Hepatocyte (in vitro differentiated cells): Measurements from ENCODE around the gene STXBP1. TPM values are rescaled to one million over a fixed set of nuclear protein-coding genes. Genes with fewer than 3 reads are reported as not detected.

Source experiments
- DNase-seq: peaks from one replicate; pipeline ENCODE4 v3.0.0-alpha.2; 2016; ENCODE audit warnings: low spot score
- H2AFZ ChIP-seq: fragments of 200-600 bp; sonication (generic); 2 replicates; pipeline ENCODE4 v1.6.0; 2016; ENCODE audit warnings: antibody characterized with exemption, mild to moderate bottlenecking
- H3K27ac ChIP-seq: fragments of 200-600 bp; sonication (generic); 2 replicates; pipeline ENCODE4 v1.5.1; 2016; ENCODE audit warnings: mild to moderate bottlenecking
- H3K27me3 ChIP-seq: fragments of 200-600 bp; sonication (generic); 2 replicates; pipeline ENCODE4 v1.6.1; 2016
- H3K36me3 ChIP-seq: fragments of 200-600 bp; sonication (generic); replicated peaks from 2 replicates; pipeline ENCODE4 v1.5.1; 2016; ENCODE audit warnings: low read depth; ENCODE audit not compliant: insufficient read depth
- H3K4me1 ChIP-seq: fragments of 200-600 bp; sonication (generic); 2 replicates; pipeline ENCODE4 v1.5.1; 2016; ENCODE audit warnings: mild to moderate bottlenecking, moderate library complexity; ENCODE audit not compliant: insufficient read depth
- H3K4me2 ChIP-seq: fragments of 200-600 bp; sonication (generic); 2 replicates; pipeline ENCODE4 v1.6.0; 2016
- H3K4me3 ChIP-seq: fragments of 200-600 bp; sonication (generic); 2 replicates; pipeline ENCODE4 v1.5.1; 2016; ENCODE audit warnings: mild to moderate bottlenecking
- H3K79me2 ChIP-seq: fragments of 200-600 bp; sonication (generic); 2 replicates; pipeline ENCODE4 v1.6.0; 2017; ENCODE audit warnings: mild to moderate bottlenecking
- H3K9me2 ChIP-seq: fragments of 200-600 bp; sonication (generic); replicated peaks from 2 replicates; pipeline ENCODE4 v1.6.0; 2017; ENCODE audit warnings: mild to moderate bottlenecking; ENCODE audit not compliant: insufficient read depth
- H3K9me3 ChIP-seq: fragments of 200-600 bp; sonication (generic); 2 replicates; pipeline ENCODE4 v1.5.1; 2016; ENCODE audit warnings: low read depth, mild to moderate bottlenecking
- H4K20me1 ChIP-seq: fragments of 200-600 bp; sonication (generic); 2 replicates; pipeline ENCODE4 v1.6.0; 2016; ENCODE audit warnings: mild to moderate bottlenecking; ENCODE audit not compliant: insufficient read depth, poor library complexity, severe bottlenecking
- EZH2 ChIP-seq: fragments of 200-600 bp; sonication (generic); IDR thresholded peaks from 2 replicates; pipeline ENCODE4 v1.6.1; 2016; ENCODE audit warnings: antibody characterized with exemption, mild to moderate bottlenecking, borderline replicate concordance
- EZH2phosphoT487 ChIP-seq: fragments of 200-600 bp; sonication (generic); IDR thresholded peaks from one replicate; pipeline ENCODE4 v1.6.1; 2018; ENCODE audit warnings: antibody characterized with exemption, mild to moderate bottlenecking, low read depth, moderate library complexity; ENCODE audit not compliant: unreplicated experiment, severe bottlenecking
- WGBS: methylation state at CpG from one replicate; pipeline ENCODE4 v1.1.6; 2016; ENCODE audit warnings: low lambda C conversion rate; ENCODE audit errors: missing lambda C conversion rate; 5-methylcytosine and 5-hydroxymethylcytosine counted together
- polyA plus RNA-seq: library from polyadenylated mRNA; unstranded; fragments of >200 nt; fragmentation: Nextera tagmentation; extraction: Ambion mirVana; gene quantifications from 2 replicates; pipeline ENCODE4 v1.2.1, GENCODE V29; 2016
- total RNA-seq: library from RNA; depleted of rRNA; stranded (reverse); fragments of >200 nt; gene quantifications from 2 replicates; pipeline ENCODE4 v1.2.3, GENCODE V29; 2014
- TF ChIP-seq, protein P1 (sequence below): fragments of 200-600 bp; sonication (generic); IDR thresholded peaks from 2 replicates; pipeline ENCODE4 v1.5.1; 2016; ENCODE audit warnings: antibody characterized with exemption, mild to moderate bottlenecking; ENCODE audit not compliant: poor library complexity

STXBP1 gene
- total and polyA plus RNA-seq, 2 experiments from 2014 or later: 22.6 to 27.6 TPM

DNA sequence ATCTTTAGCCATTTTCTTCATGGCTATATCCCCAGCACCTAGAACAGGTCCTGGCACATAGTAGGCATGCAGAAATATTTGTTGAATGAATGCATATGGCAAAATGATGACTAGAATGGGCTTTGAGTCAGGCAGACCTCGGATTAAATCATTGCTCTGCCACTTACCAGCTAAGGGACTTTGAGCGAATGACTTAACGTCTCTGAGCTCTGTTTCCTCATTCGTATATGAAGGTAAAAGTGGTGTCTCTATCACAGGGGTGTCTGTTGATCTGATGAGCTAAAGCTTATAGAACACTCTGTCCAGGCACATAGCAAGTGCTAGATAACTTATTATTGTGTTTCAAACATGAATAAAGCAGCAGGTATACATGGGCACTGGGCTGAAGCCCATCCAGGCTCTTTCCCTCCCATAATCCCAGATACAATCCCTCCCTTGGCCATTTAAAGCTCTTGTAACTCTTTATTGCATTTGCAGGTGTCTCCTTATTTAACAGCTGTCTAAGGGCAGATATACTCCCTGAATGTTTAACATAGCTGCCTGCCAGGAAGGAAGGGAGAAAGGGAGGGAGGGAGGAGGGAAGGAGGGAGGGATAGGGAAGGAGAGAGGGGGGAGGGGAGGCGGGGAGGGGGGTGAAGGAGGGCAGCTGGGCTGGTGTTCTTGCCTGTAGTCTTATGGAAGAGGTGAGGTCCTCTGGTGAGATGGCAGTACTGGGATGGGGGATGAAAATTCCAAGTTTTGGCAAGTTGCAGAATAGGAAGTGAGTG is 23.2 kb upstream of the STXBP1 start:
- Histone ChIP-seq H3K4me1 (no peaks in the 10 kb centered on the region), H3K27ac (no peak overlapping the region), H3K9me2 (no peaks in the 10 kb centered on the region), H3K79me2 (no peaks in the 10 kb centered on the region), H3K4me2 (no peak overlapping the region), H2AFZ (no peak overlapping the region), H3K4me3 (no peak overlapping the region), H3K36me3 (no peaks in the 10 kb centered on the region), H4K20me1 (no peaks in the 10 kb centered on the region), H3K27me3 (no peaks in the 10 kb centered on the region), H3K9me3 (no peaks in the 10 kb centered on the region)
- WGBS: 73% methylated on average over 4 of the region's 5 CpGs
- no peak for DNase-seq
- TF ChIP-seq, protein P1, sequence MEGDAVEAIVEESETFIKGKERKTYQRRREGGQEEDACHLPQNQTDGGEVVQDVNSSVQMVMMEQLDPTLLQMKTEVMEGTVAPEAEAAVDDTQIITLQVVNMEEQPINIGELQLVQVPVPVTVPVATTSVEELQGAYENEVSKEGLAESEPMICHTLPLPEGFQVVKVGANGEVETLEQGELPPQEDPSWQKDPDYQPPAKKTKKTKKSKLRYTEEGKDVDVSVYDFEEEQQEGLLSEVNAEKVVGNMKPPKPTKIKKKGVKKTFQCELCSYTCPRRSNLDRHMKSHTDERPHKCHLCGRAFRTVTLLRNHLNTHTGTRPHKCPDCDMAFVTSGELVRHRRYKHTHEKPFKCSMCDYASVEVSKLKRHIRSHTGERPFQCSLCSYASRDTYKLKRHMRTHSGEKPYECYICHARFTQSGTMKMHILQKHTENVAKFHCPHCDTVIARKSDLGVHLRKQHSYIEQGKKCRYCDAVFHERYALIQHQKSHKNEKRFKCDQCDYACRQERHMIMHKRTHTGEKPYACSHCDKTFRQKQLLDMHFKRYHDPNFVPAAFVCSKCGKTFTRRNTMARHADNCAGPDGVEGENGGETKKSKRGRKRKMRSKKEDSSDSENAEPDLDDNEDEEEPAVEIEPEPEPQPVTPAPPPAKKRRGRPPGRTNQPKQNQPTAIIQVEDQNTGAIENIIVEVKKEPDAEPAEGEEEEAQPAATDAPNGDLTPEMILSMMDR: no peak
- no peak for TF ChIP-seq EZH2phosphoT487
- TF ChIP-seq EZH2: no peak

- Histone ChIP-seq H2AFZ (no peak overlapping the region), H3K4me1 (no peaks in the 10 kb centered on the region), H3K79me2 (no peaks in the 10 kb centered on the region), H3K4me3 (no peak overlapping the region), H4K20me1 (no peaks in the 10 kb centered on the region), H3K4me2 (no peak overlapping the region), H3K9me2 (no peaks in the 10 kb centered on the region), H3K36me3 (no peaks in the 10 kb centered on the region), H3K9me3 (no peaks in the 10 kb centered on the region), H3K27me3 (no peaks in the 10 kb centered on the region), H3K27ac (no peak overlapping the region)
- DNase-seq: peak; percentile 88
- TF ChIP-seq EZH2 (no peak), EZH2phosphoT487 (no peak)
- TF ChIP-seq, protein P1: peak; percentile 97
- WGBS: 14% methylated on average over 8 of the region's 8 CpGs
Measured at GRCh38 chr9:127589955-127590370, 22.1 kb upstream of the STXBP1 start.

GRCh38 chr9:127595611-127596010 is 16.5 kb upstream of the STXBP1 start:
- 91% methylated on average over 5 of the region's 5 CpGs for WGBS
- DNase-seq: no peak

More at GRCh38 chr9:127595611-127596010, 16.5 kb upstream of the STXBP1 start:
- no peaks in the 10 kb centered on the region for H4K20me1 ChIP-seq
- H3K4me3 ChIP-seq: no peak overlapping the region
- H3K4me1 ChIP-seq: no peaks in the 10 kb centered on the region
- no peaks in the 10 kb centered on the region for H3K9me2 ChIP-seq
- no peak overlapping the region for H2AFZ ChIP-seq
- no peaks in the 10 kb centered on the region for H3K36me3 ChIP-seq
- no peaks in the 10 kb centered on the region for H3K79me2 ChIP-seq
- TF ChIP-seq, protein P1: no peak
- TF ChIP-seq EZH2phosphoT487 (no peak), EZH2 (no peak)
- H3K4me2 ChIP-seq: no peak overlapping the region
- no peak overlapping the region for H3K27ac ChIP-seq
- no peaks in the 10 kb centered on the region for H3K27me3 ChIP-seq
- no peaks in the 10 kb centered on the region for H3K9me3 ChIP-seq
